ENCODE data around the gene ULBP2. TPM values are rescaled to one million over a fixed set of nuclear protein-coding genes. Genes with fewer than 3 reads are reported as not detected.

ULBP2 gene
- total and polyA plus RNA-seq, 2 of the 8 experiments (the other 6 are each of a cell fraction or from before 2014, with no cell fraction given), result 0.05 TPM; not detected in 1

DNA sequence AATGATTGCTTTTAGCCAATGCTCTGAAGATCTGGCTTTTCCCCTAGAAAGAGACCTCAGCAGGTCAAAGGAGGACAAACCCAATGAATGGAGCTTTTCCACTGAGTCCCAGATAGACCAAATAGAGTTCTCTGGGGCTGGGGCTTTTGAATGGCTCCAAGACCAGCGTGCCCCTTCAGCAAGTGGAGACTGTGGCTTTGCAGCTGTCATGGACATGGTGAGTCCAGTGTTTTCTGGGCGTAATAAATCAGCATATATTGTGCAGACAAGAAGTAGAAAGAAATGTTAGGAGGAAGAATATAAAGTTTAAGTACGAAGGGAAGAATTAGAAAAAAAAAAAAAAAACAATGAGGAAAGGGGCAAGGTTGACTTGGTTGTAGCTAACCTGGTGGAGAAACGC is 50.0 kb downstream of the ULBP2 start:
- Histone ChIP-seq H2BK5ac (ENCODE audit: low read depth, low read length) (no peak overlapping the region), H3K27ac (ENCODE audit: low read depth, low read length) (no peak overlapping the region), H2BK20ac (ENCODE audit: low read length) (no peak overlapping the region), H3K27me3 (replicated peaks in 1 of 4; ENCODE audit: control insufficient read depth in 3 of 4, extremely low read depth in 1 of 4, insufficient read depth in 3 of 4, low read length in 3 of 4) (peaks cover 57 to 84% (median 75%) of the 10 kb centered on the region in 4 experiments), H3K4me3 (ENCODE audit: extremely low read depth in 1 of 4, insufficient read depth in 2 of 4, low read depth in 3 of 4, low read length in 4 of 4) (peak overlapping the region in 1 of 4 experiments; percentile 53; a peak in 1 of 8 replicates), H4K8ac (ENCODE audit: extremely low read depth, insufficient read depth, low read length) (no peak overlapping the region), H3K56ac (replicated peaks; ENCODE audit: insufficient read length, low read depth, low read length) (no peak overlapping the region), H3K79me2 (ENCODE audit: control insufficient read depth in 1 of 2, insufficient read depth in 2 of 2, low read length in 2 of 2) (no peaks in the 10 kb centered on the region), H4K5ac (ENCODE audit: insufficient read length, low read depth, low read length) (no peak overlapping the region), H3K9ac (replicated peaks in 1 of 4; ENCODE audit: extremely low read depth in 1 of 4, low read depth in 3 of 4, low read length in 3 of 4) (no peak overlapping the region), H4K91ac (replicated peaks; ENCODE audit: insufficient read length, low read length) (no peak overlapping the region), H2BK120ac (replicated peaks; ENCODE audit: low read depth, low read length) (no peak overlapping the region), H3K14ac (ENCODE audit: insufficient read length) (no peak overlapping the region), H3K18ac (ENCODE audit: extremely low read depth, low read length) (no peak overlapping the region), H3K36me3 (ENCODE audit: control insufficient read depth in 2 of 4, insufficient read depth in 4 of 4, low read length in 3 of 4) (no peaks in the 10 kb centered on the region), H3K23ac (ENCODE audit: insufficient read length) (no peak overlapping the region), H3K23me2 (ENCODE audit: low read depth, low read length) (no peaks in the 10 kb centered on the region; the same call in 1 of the 2 replicates), H2BK15ac (ENCODE audit: low read length) (no peak overlapping the region; the same call in 1 of the 2 replicates), H3K4me1 (replicated peaks in 1 of 4; ENCODE audit: control insufficient read depth in 3 of 4, insufficient read depth in 4 of 4, low read length in 3 of 4) (peaks cover 2 to 21% (median 15%) of the 10 kb centered on the region in 4 experiments), H3K79me1 (ENCODE audit: low read depth, low read length) (no peaks in the 10 kb centered on the region), H3K4ac (replicated peaks; ENCODE audit: insufficient read length, low read depth, low read length) (no peak overlapping the region), H2AFZ (ENCODE audit: low read length) (no peak overlapping the region), H2BK12ac (ENCODE audit: low read depth, low read length) (no peak overlapping the region), H4K20me1 (replicated peaks in 1 of 2; ENCODE audit: control insufficient read depth in 1 of 2, insufficient read depth in 2 of 2, low read length in 2 of 2) (peaks cover 8 to 15% of the 10 kb centered on the region in 2 experiments), H3K4me2 (ENCODE audit: insufficient read depth in 1 of 2, low read depth in 2 of 2, low read length in 2 of 2) (peak overlapping the region; percentile 62 to 77; a peak in 3 of 4 replicates), H3K9me3 (ENCODE audit: insufficient read depth in 2 of 2, low read depth in 1 of 2, low read length in 1 of 2) (no peaks in the 10 kb centered on the region), H2AK5ac (ENCODE audit: low read depth, low read length) (no peak overlapping the region)
- WGBS, 2 experiments (ENCODE audit: extremely low coverage in 1 of 2, insufficient coverage in 1 of 2, insufficient read length in 1 of 2, insufficient replicate concordance in 2 of 2, low coverage in 1 of 2, low lambda C conversion rate in 2 of 2, missing lambda C conversion rate in 1 of 2), result 44 to 100% methylated on average over 1 to 4 of the region's 4 CpGs
- POLR2A ChIA-PET (ENCODE audit: partially characterized antibody), result interaction anchor here (1.0 to 1.4 kb wide), 2 partner anchors 28 to 53 kb away, joined by 4 read pairs; partner anchors contain the start of gene ULBP1
- TF ChIP-seq YY1 (IDR thresholded peaks at IDR 0.05; ENCODE audit: low read depth, low read length) (no peak), SIN3A (conservative IDR thresholded peaks at IDR 0.05 in 1 of 2, IDR thresholded peaks at IDR 0.05 in 1 of 2; ENCODE audit: low read depth in 1 of 2, low read length in 2 of 2) (no peak), RNF2 (IDR thresholded peaks at IDR 0.05; ENCODE audit: borderline replicate concordance, low read depth, low read length, missing control alignments, poor library complexity, severe bottlenecking) (peak; percentile 81)
- FAIRE-seq (no peak), DNase-seq (ENCODE audit: low read depth in 1 of 2, low spot score in 2 of 2) (no peak)
- CTCF ChIA-PET (ENCODE audit: partially characterized antibody), result interaction anchor here (0.9 to 3.6 kb wide), 4 partner anchors 16 to 42 kb away, joined by 3 to 20 read pairs (median 8); no protein-coding TSS in a partner anchor

Measured in H1 (cell line).